ENCODE measurements around the gene FBXW4. TPM values are rescaled to one million over a fixed set of nuclear protein-coding genes. Genes with fewer than 3 reads are reported as not detected.

Gene FBXW4
- total and polyA plus RNA-seq, 2 experiments from 2014 or later: 15.5 to 32.7 TPM

GRCh38 chr10:101716891-101717659 lies 22.1 kb upstream of the FBXW4 start:
- no peaks in the 10 kb centered on the region for H3K79me2 ChIP-seq
- DNase-seq (ENCODE audit: low spot score): no peak
- H3K27ac ChIP-seq: no peak overlapping the region
- no peaks in the 10 kb centered on the region for H3K9me2 ChIP-seq (replicated peaks; ENCODE audit: insufficient read depth)
- no peak overlapping the region for H3K4me2 ChIP-seq
- no peak overlapping the region for H3K4me3 ChIP-seq
- no peak overlapping the region for H2AFZ ChIP-seq
- no peaks in the 10 kb centered on the region for H4K20me1 ChIP-seq (ENCODE audit: insufficient read depth, poor library complexity, severe bottlenecking)
- no peaks in the 10 kb centered on the region for H3K36me3 ChIP-seq (replicated peaks; ENCODE audit: insufficient read depth, low read depth)
- no peaks in the 10 kb centered on the region for H3K27me3 ChIP-seq
- no peaks in the 10 kb centered on the region for H3K9me3 ChIP-seq (ENCODE audit: low read depth)
- WGBS (ENCODE audit: low lambda C conversion rate, missing lambda C conversion rate): 85% methylated on average over 10 of the region's 10 CpGs
- TF ChIP-seq CTCF (IDR thresholded peaks at IDR 0.05; ENCODE audit: poor library complexity) (no peak), EZH2phosphoT487 (IDR thresholded peaks at IDR 0.05; ENCODE audit: low read depth, severe bottlenecking, unreplicated experiment) (no peak), EZH2 (IDR thresholded peaks at IDR 0.05; ENCODE audit: borderline replicate concordance) (no peak)
- no peaks in the 10 kb centered on the region for H3K4me1 ChIP-seq (ENCODE audit: insufficient read depth)

- TF ChIP-seq CTCF (IDR thresholded peaks at IDR 0.05; ENCODE audit: poor library complexity) (no peak), EZH2 (IDR thresholded peaks at IDR 0.05; ENCODE audit: borderline replicate concordance) (no peak), EZH2phosphoT487 (IDR thresholded peaks at IDR 0.05; ENCODE audit: low read depth, severe bottlenecking, unreplicated experiment) (no peak)
- WGBS (ENCODE audit: low lambda C conversion rate, missing lambda C conversion rate): 80% methylated on average over 2 of the region's 2 CpGs
These were observed 18.0 kb upstream of the FBXW4 start for GRCh38 chr10:101712997-101713396.

GRCh38 chr10:101710793-101711192 lies 15.8 kb upstream of the FBXW4 start:
- H4K20me1 ChIP-seq (ENCODE audit: insufficient read depth, poor library complexity, severe bottlenecking): no peaks in the 10 kb centered on the region
- no peaks in the 10 kb centered on the region for H3K4me1 ChIP-seq (ENCODE audit: insufficient read depth)
- WGBS (ENCODE audit: low lambda C conversion rate, missing lambda C conversion rate): 88% methylated on average over 2 of the region's 2 CpGs

More at GRCh38 chr10:101712997-101713396, 18.0 kb upstream of the FBXW4 start:
- Histone ChIP-seq H3K27ac (no peak overlapping the region), H3K36me3 (replicated peaks; ENCODE audit: insufficient read depth, low read depth) (no peaks in the 10 kb centered on the region), H2AFZ (no peak overlapping the region), H3K4me3 (no peak overlapping the region), H3K9me2 (replicated peaks; ENCODE audit: insufficient read depth) (no peaks in the 10 kb centered on the region), H3K4me1 (ENCODE audit: insufficient read depth) (no peaks in the 10 kb centered on the region), H3K27me3 (no peaks in the 10 kb centered on the region), H3K4me2 (no peak overlapping the region), H4K20me1 (ENCODE audit: insufficient read depth, poor library complexity, severe bottlenecking) (no peaks in the 10 kb centered on the region), H3K79me2 (no peaks in the 10 kb centered on the region), H3K9me3 (ENCODE audit: low read depth) (no peaks in the 10 kb centered on the region)
- no peak for DNase-seq (ENCODE audit: low spot score)

More at GRCh38 chr10:101710793-101711192, 15.8 kb upstream of the FBXW4 start:
- H3K4me3 ChIP-seq: no peak overlapping the region
- no peak overlapping the region for H3K27ac ChIP-seq
- no peaks in the 10 kb centered on the region for H3K9me2 ChIP-seq (replicated peaks; ENCODE audit: insufficient read depth)
- H3K79me2 ChIP-seq: no peaks in the 10 kb centered on the region
- no peak overlapping the region for H2AFZ ChIP-seq
- H3K4me2 ChIP-seq: no peak overlapping the region
- H3K27me3 ChIP-seq: peaks cover 2% of the 10 kb centered on the region
- no peak for DNase-seq (ENCODE audit: low spot score)
- no peaks in the 10 kb centered on the region for H3K9me3 ChIP-seq (ENCODE audit: low read depth)
- no peak for TF ChIP-seq CTCF (IDR thresholded peaks at IDR 0.05; ENCODE audit: poor library complexity)
- TF ChIP-seq EZH2phosphoT487 (IDR thresholded peaks at IDR 0.05; ENCODE audit: low read depth, severe bottlenecking, unreplicated experiment): no peak
- TF ChIP-seq EZH2 (IDR thresholded peaks at IDR 0.05; ENCODE audit: borderline replicate concordance): no peak
- no peaks in the 10 kb centered on the region for H3K36me3 ChIP-seq (replicated peaks; ENCODE audit: insufficient read depth, low read depth)

Measured in hepatocyte (in vitro differentiated cells).